GM19463 (cell line): Measurements from ENCODE around the gene FNDC3B.
"Not testable (repeated sequence)": the region's sequence is repeated elsewhere in the genome, so short reads cannot be mapped to it uniquely, and the experiment has no call there.

Experiments used
- ATAC-seq: cut with Tn5 transposase; IDR thresholded peaks from one replicate; pipeline ENCODE4 v1.9.1; 2021; ENCODE audit warnings: mild to moderate bottlenecking, moderate library complexity; ENCODE audit not compliant: unreplicated experiment

FNDC3B gene

GRCh38 chr3:172347895-172348679 is 308.7 kb downstream of the FNDC3B start:
- ATAC-seq: no peak

GRCh38 chr3:172351895-172352466 is 312.6 kb downstream of the FNDC3B start:
- ATAC-seq: no peak

DNA sequence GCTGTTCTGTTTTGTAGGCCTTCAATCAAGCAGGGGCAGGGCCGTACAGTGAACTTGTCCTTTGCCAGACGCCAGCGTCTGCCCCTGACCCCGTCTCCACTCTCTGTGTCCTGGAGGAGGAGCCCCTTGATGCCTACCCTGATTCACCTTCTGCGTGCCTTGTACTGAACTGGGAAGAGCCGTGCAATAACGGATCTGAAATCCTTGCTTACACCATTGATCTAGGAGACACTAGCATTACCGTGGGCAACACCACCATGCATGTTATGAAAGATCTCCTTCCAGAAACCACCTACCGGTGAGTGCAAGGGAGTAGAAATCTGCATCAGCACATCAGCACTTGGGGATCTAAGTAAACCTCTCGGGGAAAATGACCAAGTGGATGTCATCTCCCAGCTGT is 313.4 kb downstream of the FNDC3B start:
- no peak for ATAC-seq

DNA sequence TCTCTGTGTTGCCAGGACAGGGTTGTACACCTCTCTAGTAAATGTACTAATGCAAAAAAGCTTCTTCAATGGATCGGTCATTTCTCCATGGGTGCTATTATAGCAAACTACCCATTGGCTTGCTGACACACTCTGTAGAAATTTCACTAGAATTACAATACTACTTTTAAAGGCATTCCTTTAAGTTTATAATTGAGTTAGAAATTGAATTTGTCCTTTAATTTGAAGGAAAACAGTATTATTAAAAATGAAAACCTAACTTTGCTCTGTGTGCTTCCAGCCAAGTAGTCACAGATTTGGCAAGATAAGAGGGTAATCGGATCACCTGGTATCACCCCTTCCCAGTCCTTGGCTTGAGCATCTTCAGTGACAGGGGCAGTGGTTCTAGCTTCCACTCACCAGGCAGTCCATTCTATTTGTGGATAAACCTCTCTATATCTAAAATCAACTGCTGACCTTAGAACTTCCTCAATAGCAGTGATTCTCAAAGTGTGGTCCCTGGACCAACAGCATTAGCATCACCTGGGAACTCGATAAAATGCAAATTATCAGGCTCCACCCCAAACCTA is 315.6 kb downstream of the FNDC3B start:
- no peak for ATAC-seq

GRCh38 chr3:172355836-172356235 is 316.5 kb downstream of the FNDC3B start:
- no peak for ATAC-seq

DNA sequence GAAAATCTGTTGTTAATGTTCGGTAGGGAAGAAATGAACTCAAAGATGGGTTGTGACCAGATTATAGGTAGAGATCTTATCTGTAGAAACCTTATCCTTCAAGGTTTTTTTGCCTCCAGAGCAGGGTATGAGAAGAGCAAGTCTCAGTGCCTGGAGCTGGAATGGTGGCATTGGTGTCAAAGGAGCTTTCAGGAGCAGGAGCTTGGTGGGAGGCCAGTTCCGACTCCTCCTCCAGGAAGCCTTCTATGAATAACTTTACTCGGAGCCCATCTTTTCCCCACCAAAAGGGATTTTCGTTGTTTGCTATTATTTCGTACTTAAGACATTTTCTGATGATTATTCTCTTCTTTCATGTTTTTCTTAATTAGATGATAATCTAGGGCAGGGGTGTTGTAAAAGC is 317.0 kb downstream of the FNDC3B start:
- no peak for ATAC-seq

- ATAC-seq: no peak
These were observed 318.7 kb downstream of the FNDC3B start for GRCh38 chr3:172357850-172358754.

DNA sequence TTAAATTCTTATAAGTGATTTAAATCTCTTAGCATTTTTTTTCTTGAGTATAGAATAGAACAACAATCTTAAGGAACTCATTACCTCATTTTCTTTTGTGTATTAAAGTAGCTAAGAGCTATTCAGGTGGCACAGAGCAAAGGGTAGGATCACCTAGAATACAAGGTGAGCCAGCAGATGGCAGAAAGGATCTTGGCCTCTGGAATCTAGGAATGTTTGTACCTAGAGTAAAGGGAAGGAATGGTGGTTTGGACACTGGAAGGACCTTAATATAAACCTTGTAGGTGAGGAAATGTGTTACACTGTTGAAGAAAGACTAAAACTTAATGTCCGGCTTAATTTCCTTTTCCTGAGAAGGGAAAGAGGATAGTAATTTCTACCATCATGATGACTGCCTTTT is 319.9 kb downstream of the FNDC3B start:
- ATAC-seq: no peak

- ATAC-seq: no peak
These were observed 320.6 kb downstream of the FNDC3B start for GRCh38 chr3:172359996-172360395.

DNA sequence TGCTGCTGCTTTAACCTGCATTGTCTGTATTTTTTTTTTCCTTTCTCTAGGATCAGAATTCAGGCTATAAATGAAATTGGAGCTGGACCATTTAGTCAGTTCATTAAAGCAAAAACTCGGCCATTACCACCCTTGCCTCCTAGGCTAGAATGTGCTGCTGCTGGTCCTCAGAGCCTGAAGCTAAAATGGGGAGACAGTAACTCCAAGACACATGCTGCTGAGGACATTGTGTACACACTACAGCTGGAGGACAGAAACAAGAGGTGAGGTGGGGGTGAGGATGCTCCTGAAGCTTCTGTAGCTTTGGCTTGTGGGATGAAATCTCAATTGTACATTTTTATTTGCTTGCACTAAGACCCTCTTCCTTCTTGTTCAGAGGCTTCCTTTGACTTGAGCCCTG is 323.2 kb downstream of the FNDC3B start:
- no peak for ATAC-seq

DNA sequence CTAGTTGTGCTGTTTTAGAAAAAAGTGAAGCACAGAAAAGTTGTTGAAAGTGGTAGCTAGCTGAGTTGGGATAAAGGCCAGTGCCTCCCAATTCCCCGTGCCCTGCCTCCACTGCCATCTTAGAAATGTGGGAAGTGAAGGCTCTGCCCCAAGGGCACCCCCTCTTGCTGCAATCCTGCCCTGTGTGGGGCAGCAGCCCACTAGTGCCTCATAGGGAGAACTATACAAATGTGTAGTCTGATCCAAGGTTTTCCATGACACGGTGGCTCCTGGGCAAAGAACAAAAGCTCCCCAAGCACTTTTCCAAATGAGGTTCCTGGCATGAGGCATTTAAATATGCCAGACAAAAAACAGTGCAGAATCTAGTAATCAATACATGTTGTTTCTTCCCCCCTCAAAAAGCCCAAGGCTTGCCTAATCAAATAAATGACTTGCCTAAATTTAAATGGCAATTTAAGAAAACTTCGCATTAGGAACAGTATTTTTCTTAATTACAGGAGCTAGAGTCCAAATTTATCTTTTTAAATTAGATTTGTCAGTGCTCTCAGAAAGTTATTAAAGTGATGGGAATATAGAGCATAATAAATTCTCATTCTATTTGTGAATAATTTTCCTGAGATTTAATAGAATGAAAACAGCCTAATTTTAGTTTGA is 325.1 kb downstream of the FNDC3B start:
- no peak for ATAC-seq

- ATAC-seq: no peak
These were observed 325.7 kb downstream of the FNDC3B start for GRCh38 chr3:172365028-172365567.

DNA sequence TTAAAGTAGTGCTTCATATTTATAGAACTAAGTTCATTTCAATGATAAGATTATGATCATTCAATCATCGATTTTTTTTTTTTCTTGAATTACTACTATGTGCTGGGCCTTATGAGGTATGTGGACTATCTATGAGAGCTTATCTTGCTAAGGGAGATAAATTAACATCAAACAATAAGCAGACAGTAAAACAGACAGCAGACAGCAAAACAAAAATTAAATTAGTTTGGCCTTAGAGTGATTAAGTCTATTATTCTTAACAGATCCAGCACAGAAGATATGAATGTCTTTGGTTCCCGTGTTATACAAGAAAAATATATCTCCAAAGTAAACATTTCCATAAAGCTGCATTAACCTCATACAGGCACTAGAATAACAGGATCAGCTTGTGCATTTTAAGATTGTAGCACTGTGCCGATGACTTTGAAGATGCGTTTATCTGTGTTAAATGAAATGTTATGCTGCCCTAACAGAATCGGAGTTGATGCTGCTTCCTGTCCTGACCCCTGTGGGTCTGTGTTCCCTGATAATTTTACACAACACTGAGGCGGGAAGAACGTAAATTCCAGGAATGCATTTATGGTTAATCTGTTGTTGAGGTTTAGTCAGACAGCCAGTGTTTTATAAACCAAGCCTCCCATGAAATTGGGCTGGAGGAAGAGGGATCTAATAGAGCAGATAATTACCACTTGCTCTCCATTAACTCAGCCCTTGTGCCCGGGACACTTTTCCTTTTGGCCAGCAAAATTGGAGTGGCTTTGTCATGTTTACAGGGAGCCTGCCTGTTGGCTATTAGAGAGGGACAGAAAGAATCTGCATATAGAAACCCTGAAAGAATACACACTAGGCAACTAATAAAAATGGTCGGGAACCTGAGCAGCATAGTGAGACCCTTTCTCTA is 328.1 kb downstream of the FNDC3B start:
- ATAC-seq: no peak

DNA sequence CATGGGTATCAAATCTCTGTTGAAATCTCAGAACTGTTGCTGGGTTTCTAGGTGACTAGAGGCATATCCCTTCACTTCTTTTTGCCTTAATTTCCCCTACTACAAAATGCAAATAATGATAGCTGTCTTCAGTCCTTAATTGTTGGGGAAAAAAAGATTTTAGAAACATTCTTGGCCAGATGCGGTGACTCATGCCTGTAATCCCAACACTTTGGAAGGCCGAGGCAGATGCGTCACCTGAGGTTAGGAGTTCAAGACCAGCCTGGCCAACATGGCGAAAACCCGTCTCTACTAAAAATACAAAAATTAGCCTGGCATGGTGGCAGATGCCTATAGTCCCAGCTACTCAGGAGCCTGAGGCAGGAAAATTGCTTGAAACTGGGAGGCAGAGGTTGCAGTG is 329.2 kb downstream of the FNDC3B start:
- not testable (repeated sequence) for ATAC-seq

- ATAC-seq: no peak
These were observed 330.3 kb downstream of the FNDC3B start for GRCh38 chr3:172369590-172370259.

DNA sequence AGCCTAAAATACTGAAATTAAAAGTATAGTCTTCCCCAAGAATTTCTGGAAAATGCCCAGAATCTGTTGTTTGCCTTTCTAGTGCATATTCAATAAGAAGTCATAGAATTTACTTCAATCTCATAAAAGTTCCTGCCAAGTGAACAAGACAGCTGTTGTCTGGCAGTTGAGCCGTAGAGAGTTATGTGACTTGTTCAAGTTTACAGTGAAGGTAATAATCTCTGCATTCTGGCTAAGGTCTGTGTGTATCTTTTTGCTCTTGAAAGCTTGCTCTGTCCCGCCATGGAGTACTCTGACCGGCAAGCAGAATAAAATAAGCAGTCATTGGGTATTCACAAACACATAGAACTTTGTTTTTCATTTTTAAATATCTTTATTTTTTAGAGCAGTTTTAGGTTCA is 331.0 kb downstream of the FNDC3B start:
- no peak for ATAC-seq

GRCh38 chr3:172371544-172371943 is 332.2 kb downstream of the FNDC3B start:
- no peak for ATAC-seq

DNA sequence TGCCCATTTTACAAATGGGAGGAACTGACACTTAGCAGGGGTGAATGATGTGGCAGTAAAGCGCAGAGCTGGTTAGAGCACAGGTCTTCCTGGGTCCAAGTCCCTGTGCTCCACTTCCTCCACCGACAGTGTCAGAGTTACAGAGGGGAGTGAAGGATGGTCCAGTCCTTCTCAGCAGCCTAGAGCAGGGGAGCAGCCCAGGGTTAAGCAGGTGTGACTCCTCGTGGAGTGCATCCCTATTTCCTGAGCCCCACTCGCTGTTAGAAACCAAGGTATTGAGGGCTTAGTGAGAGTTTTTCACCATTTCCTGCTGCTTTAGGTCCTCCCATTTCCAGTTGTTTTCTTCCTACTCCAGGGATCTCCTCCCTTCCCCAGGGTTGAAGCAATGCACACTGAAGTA is 333.5 kb downstream of the FNDC3B start:
- ATAC-seq: no peak

GRCh38 chr3:172373912-172374311 is 334.5 kb downstream of the FNDC3B start:
- no peak for ATAC-seq
